ENCODE measurements around the gene KCTD17. TPM values are rescaled to one million over a fixed set of nuclear protein-coding genes. Genes with fewer than 3 reads are reported as not detected.

The KCTD17 gene
- total and polyA plus RNA-seq, 2 of the 4 experiments (the other 2 are of a cell fraction): 28.3 to 37.3 TPM

DNA sequence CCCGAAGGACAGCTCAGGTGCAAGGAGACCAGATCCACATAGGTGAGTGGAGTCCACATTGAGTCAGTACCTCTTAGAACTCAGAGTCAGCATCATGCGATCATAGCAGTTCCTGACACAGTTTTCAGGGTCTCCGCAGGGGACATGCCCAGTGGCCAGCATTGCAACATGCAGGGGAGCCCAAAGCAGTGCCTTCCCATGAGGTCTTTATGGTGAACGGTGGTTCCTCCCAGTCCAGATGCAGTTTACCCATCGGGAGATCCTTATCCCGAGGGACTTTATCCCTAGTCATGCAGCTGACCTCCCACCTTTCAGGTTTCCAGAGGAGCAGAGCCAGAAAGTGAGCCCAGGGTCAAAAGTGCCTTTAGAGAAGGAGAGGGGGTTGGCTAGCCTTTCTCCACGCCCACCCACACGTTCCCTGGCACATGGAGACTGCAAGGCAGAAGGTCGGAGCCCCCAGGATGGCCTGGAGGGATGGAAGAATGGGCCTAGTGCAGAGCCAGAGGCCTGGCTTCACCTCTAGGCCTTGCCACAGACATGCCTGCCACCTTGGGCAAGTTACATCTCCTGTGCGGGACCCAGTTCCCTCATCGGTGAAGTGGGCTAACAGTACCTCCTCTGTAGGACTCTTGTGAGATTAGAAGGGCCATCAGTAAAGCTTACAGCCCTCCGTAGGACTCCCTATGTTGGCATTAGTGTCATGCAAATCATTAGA lies 6.4 kb downstream of the KCTD17 start:
- no peaks in the 10 kb centered on the region for H4K20me1 ChIP-seq (ENCODE audit: insufficient read depth, low read length)
- no peak overlapping the region for H3K4me2 ChIP-seq (ENCODE audit: low read depth, low read length)
- no peak overlapping the region for H2BK5ac ChIP-seq (ENCODE audit: low read depth, low read length, poor library complexity, severe bottlenecking)
- peaks cover under 1 to 5% of the 10 kb centered on the region in 2 experiments; a peak in 1 of 4 replicates for H3K79me1 ChIP-seq (ENCODE audit: low read depth in 1 of 2, low read length in 2 of 2)
- H3K18ac ChIP-seq (ENCODE audit: low read depth, low read length): no peak overlapping the region
- no peaks in the 10 kb centered on the region for H3K27me3 ChIP-seq (ENCODE audit: control insufficient read depth, insufficient read depth, low read length)
- BruUV-seq (replicated peaks): no TSS peak
- no peak overlapping the region for H3K56ac ChIP-seq (ENCODE audit: extremely low read depth, insufficient read depth, low read length)
- H2BK120ac ChIP-seq (ENCODE audit: low read depth, low read length): no peak overlapping the region
- no peak overlapping the region for H3K27ac ChIP-seq (ENCODE audit: insufficient read depth, low read length)
- ChIA-PET POLR2A (ENCODE audit: unreplicated experiment) (no interaction called here), CTCF (no interaction called here)
- H3K14ac ChIP-seq (replicated peaks; ENCODE audit: low read depth, low read length): no peak overlapping the region
- H3K9me3 ChIP-seq (ENCODE audit: control insufficient read depth, insufficient read depth, low read length): no peaks in the 10 kb centered on the region
- no peak for ATAC-seq (ENCODE audit: low read depth)
- H3K36me3 ChIP-seq (ENCODE audit: control insufficient read depth, insufficient read depth, low read length): peaks cover 41% of the 10 kb centered on the region
- H2AFZ ChIP-seq (replicated peaks; ENCODE audit: low read length, poor library complexity): no peak overlapping the region
- dilution Hi-C loops (cut with HindIII; ENCODE audit: low sequenced_read_pairs, unreplicated experiment) (no loop called here), in situ Hi-C loops (cut with MboI; ENCODE audit: low sequenced_read_pairs) (no loop called here), intact Hi-C loops (cut with micrococcal nuclease) (no loop called here)
- H3K4me1 ChIP-seq (ENCODE audit: control insufficient read depth, insufficient read depth, low read length): no peaks in the 10 kb centered on the region
- H2BK20ac ChIP-seq (ENCODE audit: low read depth, low read length): no peak overlapping the region
- H4K8ac ChIP-seq (ENCODE audit: low read depth in 2 of 2, low read length in 2 of 2): no peak overlapping the region
- H3K9me1 ChIP-seq (ENCODE audit: insufficient read depth, low read length): 0 out of 2 replicates have a peak, but pooled peaks cover under 1% of the 10 kb centered on the region
- H2BK15ac ChIP-seq (ENCODE audit: low read depth, low read length): no peak overlapping the region
- H3K9ac ChIP-seq (ENCODE audit: low read depth, low read length): no peak overlapping the region
- no peak overlapping the region for H3K4me3 ChIP-seq (ENCODE audit: insufficient read depth, low read depth, low read length)
- TF ChIP-seq MXI1 (IDR thresholded peaks at IDR 0.05; ENCODE audit: borderline replicate concordance, low read depth, low read length) (no peak), MAFK (IDR thresholded peaks at IDR 0.05; ENCODE audit: low read depth, low read length) (no peak), RAD21 (IDR thresholded peaks at IDR 0.05; ENCODE audit: low read length) (no peak), RCOR1 (IDR thresholded peaks at IDR 0.05; ENCODE audit: insufficient replicate concordance, low read length) (no peak), CEBPB (IDR thresholded peaks at IDR 0.05; ENCODE audit: low read depth, low read length) (no peak), CHD1 (IDR thresholded peaks at IDR 0.05; ENCODE audit: low read depth, low read length) (no peak), POLR2A (IDR thresholded peaks at IDR 0.05; ENCODE audit: low read depth, low read length) (no peak), BHLHE40 (IDR thresholded peaks at IDR 0.05; ENCODE audit: low read depth, low read length) (no peak)
- TF ChIP-seq, protein P1, sequence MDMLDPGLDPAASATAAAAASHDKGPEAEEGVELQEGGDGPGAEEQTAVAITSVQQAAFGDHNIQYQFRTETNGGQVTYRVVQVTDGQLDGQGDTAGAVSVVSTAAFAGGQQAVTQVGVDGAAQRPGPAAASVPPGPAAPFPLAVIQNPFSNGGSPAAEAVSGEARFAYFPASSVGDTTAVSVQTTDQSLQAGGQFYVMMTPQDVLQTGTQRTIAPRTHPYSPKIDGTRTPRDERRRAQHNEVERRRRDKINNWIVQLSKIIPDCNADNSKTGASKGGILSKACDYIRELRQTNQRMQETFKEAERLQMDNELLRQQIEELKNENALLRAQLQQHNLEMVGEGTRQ (IDR thresholded peaks at IDR 0.05; ENCODE audit: low read depth, low read length): no peak
- TF ChIP-seq, protein P2, sequence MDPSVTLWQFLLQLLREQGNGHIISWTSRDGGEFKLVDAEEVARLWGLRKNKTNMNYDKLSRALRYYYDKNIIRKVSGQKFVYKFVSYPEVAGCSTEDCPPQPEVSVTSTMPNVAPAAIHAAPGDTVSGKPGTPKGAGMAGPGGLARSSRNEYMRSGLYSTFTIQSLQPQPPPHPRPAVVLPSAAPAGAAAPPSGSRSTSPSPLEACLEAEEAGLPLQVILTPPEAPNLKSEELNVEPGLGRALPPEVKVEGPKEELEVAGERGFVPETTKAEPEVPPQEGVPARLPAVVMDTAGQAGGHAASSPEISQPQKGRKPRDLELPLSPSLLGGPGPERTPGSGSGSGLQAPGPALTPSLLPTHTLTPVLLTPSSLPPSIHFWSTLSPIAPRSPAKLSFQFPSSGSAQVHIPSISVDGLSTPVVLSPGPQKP (IDR thresholded peaks at IDR 0.05; ENCODE audit: borderline replicate concordance, low read depth, low read length): no peak
- DNase-seq: no peak
- no peak overlapping the region for H3K4ac ChIP-seq (ENCODE audit: low read depth, low read length)
- H4K5ac ChIP-seq (ENCODE audit: low read depth, low read length): no peak overlapping the region
- no peak overlapping the region for H3K23ac ChIP-seq (ENCODE audit: low read depth, low read length)
- no peak overlapping the region for H2AK5ac ChIP-seq (ENCODE audit: low read depth, low read length)
- WGBS, 2 experiments (ENCODE audit: extremely low coverage in 2 of 2, insufficient read length in 1 of 2): 100% methylated on average over 3 of the region's 12 CpGs; no CpG with 5 or more reads in 1 of the 2 experiments
- H2AK9ac ChIP-seq (replicated peaks; ENCODE audit: low read depth, low read length, poor library complexity): peak overlapping the region; percentile 39
- no peak overlapping the region for H4K91ac ChIP-seq (ENCODE audit: insufficient read depth, low read depth, low read length)

All from IMR-90 (cell line).